ENCODE measurements around the gene MTCH2.

Gene MTCH2

DNA sequence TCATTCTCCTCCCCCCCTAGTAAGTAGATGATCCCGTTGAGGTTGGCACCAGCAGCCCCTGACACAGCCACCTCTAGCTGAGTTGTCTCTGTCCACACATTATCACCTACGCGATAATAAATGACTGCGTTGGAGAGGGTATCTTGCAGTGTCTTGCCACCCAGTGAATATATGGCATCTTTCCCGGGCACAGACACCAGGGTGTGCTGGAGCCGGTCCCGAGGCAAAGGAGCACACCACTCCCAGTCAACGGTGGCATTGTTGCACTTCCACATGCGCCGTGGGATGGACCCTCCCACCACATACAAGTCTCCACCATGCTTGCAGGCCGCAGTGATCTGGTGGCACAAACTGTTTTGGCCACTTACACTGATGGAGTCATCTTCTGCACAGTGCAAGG lies 69.0 kb downstream of the MTCH2 start:
- TF ChIP-seq, protein P1, sequence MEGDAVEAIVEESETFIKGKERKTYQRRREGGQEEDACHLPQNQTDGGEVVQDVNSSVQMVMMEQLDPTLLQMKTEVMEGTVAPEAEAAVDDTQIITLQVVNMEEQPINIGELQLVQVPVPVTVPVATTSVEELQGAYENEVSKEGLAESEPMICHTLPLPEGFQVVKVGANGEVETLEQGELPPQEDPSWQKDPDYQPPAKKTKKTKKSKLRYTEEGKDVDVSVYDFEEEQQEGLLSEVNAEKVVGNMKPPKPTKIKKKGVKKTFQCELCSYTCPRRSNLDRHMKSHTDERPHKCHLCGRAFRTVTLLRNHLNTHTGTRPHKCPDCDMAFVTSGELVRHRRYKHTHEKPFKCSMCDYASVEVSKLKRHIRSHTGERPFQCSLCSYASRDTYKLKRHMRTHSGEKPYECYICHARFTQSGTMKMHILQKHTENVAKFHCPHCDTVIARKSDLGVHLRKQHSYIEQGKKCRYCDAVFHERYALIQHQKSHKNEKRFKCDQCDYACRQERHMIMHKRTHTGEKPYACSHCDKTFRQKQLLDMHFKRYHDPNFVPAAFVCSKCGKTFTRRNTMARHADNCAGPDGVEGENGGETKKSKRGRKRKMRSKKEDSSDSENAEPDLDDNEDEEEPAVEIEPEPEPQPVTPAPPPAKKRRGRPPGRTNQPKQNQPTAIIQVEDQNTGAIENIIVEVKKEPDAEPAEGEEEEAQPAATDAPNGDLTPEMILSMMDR (IDR thresholded peaks at IDR 0.05), result no peak

GRCh38 chr11:47572715-47573255 lies 69.6 kb downstream of the MTCH2 start:
- TF ChIP-seq, protein P1 (IDR thresholded peaks at IDR 0.05), result no peak

DNA sequence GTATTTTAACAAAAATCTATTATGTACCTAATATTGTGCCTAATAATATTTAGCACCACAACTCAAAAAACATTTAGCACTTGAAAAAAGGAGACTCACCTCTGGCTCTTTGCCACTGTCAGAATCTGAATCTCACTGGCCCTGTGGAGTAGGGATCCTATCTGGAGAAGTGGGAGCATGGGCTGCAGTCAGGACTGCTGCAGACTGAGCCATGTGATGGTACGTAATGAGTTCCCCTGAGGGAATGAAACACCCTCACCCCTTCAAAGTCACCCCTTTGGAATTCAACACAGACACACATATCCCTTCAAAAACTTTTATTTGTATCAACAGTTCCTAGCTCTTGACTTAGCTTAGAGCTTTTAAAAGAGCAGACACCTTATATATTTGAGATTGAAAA lies 70.5 kb downstream of the MTCH2 start:
- TF ChIP-seq, protein P1 (IDR thresholded peaks at IDR 0.05), result no peak

DNA sequence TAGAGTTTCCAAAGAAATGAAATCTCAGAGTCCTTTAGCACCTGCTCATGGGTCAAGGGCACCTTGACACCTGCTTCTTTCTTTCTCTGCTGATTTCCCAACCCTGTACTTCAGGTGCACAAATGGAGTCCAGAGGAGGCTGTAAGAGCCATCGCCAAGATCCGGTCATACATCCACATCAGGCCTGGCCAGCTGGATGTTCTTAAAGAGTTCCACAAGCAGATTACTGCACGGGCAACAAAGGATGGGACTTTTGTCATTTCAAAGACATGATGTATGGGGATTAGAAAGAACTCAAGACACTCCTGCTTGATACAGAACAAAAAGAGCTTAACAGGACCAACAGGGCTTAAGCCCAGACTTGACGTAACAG lies 71.0 kb downstream of the MTCH2 start:
- TF ChIP-seq, protein P1 (IDR thresholded peaks at IDR 0.05), result no peak

GRCh38 chr11:47570651-47571356 lies 71.6 kb downstream of the MTCH2 start:
- TF ChIP-seq, protein P1 (IDR thresholded peaks at IDR 0.05), result no peak

DNA sequence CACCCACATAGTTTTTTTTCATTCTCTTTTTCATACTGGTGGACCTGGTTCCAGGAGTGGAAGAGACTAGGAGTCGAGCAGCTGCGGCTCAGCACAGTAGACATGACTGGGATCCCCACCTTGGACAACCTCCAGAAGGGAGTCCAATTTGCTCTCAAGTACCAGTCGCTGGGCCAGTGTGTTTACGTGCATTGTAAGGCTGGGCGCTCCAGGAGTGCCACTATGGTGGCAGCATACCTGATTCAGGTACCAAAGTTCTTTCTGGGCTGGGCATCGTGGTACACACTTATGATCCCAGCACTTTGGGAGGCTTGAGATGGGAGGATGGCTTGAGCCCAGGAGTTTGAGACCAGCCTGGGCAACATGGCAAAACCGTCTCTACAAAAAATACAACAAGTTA lies 72.7 kb downstream of the MTCH2 start:
- TF ChIP-seq, protein P1 (IDR thresholded peaks at IDR 0.05), result no peak

Measured in LNCAP (cell line).